Bone marrow (tissue), 2 donors: Measurements from ENCODE around the gene RTCB.
"Not testable (repeated sequence)": the region's sequence is repeated elsewhere in the genome, so short reads cannot be mapped to it uniquely, and the experiment has no call there.

ENCODE experiments used
- DNase-seq, 2 donors: peaks; one replicate each; lab custom pipeline; 2025; lab: John Stamatoyannopoulos, UW

Gene RTCB

DNA sequence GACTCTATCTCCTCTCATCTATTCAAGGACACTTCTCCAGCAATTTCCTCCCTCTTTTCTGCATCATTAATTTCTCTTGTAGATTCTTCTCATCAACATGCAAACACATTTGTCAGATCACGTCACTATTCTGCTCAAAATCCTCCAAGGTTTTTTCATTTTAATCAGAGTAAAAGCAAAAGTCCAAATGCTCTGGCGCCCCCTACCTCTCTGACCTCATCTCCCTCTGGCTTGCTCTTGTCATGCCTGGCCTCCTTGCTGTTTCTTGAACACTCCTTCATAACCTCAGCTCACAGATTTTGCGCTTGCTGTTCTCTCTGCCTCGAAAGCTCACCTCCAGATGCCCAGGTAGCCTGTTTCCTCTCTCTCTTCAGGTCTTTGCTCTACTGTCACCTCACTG, 22.4 kb downstream of the RTCB start:
- no peak for DNase-seq

DNA sequence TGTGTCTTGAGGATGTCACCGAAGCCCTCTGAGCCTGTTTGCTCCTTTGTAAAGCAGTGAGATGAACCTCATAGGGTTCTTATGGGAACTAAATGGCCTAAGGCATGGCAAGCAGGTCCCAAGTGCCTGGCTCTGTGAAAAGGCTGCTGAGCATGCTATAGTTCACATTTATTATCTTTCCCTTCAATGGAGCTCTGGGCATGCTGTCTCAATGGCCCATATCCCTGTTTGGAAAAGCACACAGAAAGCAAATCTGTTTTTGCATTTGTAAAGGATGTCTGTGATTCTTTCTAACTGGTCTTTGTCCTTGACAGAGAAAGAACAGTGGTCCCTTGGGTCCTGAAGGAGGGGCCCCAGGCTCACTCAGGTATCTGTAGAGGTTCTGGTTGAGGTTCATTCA, 26.4 kb downstream of the RTCB start:
- DNase-seq = no peak

DNA sequence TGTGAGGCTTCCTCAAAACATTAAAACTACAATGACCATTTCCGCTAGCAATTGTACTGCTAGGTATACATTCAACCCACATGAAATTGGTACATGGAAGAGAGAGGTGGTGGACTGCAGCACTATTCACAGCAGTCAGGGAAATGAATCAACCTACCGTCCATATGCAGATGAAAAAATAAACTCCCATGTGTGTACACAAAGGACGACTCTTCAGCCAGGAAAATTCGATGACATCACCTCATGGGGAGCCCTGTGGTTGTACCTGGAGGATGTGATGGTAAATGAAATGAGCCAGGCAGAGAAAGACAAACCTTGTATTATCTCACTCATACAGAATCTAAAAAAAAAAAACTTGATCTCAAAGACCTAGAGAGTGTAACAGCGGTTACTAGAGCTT, 31.1 kb downstream of the RTCB start:
- no peak for DNase-seq

DNA sequence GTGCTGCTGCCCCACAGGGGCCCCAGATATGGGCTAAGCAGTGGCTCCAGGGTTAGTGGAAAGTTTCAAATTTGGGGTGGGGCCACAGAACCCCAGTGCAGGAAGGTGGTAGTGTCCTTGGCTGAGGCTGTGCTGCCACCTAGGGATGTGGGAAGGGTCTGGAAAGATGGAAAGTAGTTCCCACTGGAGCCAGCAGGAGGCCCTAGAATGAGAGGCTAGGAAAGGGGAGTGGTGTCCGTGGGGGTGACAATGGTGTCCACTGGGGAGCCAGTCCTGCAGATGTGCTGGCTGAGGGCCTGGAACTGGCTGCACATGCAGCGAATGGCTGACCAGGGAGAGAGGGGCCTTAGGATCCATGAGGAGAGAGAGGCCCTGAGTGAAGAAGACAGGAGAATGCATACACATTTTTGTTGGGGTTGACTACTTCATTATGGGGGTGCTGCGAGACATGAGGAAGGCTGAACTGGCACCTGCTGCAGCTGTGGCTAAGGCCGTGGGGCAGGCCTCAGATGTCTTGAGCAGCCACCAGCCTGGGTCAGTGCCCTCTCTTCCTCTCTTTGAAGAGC, 33.3 kb downstream of the RTCB start:
- DNase-seq = no peak

DNA sequence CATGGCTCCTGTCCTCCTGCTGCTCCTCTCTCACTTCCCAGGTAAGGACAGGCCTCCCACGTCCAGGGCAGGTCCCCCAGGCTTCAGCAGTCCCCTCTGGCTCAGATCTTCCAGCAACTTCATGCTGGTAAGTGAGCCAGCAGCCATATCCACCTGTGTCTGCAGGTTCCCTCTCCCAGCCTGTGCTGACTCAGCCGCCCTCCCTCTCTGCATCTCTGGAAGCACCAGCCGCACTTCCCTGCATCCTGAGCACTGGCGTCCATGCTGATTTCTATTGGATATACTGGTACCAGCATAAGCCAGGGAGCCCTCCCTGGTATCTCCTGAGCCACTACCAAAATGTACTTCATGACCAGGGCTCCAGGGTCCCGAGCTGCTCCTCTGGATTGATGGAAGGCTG, 35.4 kb downstream of the RTCB start:
- no peak for DNase-seq

DNA sequence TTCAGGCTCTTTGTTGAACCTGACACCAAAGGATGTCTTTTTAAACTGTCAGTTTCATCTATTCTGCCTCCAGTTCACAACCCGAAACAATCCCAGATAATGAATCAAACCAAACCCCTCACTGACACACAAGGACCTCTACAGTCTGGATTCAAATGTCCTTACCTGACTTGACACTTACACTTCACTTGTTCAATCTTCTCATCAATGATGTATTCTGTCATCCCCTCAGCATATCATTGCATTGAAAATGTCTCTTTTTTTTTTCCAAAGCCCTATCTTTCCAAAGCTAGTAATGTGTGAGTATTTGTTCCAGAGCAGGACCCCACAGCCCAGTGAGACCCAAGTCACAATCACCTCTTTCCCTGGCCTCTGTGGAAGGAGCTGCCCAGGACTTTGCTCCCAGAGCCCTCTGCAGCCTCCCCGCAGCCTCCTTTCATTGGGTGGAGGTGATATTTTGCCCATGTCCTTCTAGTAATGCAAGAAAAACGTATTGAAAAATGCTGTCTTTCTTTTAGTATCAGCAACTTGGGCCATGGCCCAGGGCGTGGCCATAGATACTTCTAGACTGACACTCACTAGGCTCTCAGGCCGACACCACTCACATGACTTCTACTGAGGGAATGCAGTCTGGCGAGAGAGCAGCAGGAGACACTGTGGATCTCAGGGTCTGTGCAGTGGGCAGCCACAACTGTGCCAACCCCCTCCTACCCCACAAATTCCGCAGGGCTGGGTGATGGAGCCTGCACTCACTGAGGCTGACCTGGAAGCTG, 36.2 kb downstream of the RTCB start:
- DNase-seq = no peak

DNA sequence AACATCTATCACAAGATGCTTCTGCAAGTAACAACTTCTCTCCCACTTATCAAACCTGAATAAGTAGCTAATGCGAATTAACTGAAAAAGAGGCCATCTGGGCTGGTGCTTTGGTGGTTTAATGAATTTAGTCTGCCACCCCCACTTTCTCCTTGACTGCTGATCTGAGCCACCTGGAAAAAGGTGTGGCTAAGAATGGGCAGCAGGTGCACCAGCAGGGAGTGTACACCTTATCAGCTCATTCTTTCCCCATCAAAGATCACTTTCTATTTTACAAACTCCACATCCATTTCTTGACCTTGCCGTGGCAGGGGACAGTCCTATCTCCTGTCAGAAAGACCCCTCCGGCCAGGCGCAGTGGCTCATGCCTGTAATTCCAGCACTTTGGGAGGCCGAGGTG, 47.8 kb downstream of the RTCB start:
- no peak for DNase-seq

DNA sequence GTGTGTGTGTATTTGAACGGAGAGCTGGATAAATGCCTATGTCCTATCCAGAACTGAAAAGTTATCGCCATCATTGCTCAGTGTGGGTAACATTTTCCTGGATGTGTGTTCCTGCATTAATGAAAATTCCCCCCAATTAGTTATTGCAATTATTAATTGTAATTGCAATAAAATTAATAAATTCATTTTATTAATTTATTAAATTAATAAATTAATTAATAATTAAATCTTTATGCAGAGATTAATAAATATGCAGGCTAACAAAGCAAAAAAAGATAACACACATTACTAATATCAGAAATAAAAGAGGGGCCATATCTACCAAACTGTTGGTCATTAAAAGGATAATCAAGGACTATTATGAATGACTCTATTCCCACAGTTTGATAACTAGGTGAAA, 50.8 kb downstream of the RTCB start:
- no peak for DNase-seq

DNA sequence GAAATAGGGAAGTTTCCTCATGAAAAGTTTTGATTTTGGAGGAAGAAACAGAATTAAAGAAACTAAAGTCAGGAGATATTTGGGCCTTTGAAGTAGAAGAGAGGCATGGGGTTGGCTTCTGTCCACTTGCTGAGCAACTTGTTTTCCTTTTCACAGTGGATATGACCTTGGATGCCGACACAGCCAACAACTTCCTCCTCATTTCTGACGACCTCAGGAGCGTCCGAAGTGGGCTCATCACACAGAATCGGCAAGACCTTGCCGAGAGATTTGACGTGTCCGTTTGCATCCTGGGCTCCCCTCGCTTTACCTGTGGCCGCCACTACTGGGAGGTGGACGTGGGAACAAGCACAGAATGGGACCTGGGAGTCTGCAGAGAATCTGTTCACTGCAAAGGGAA, 52.0 kb downstream of the RTCB start:
- DNase-seq = not testable (repeated sequence)

DNA sequence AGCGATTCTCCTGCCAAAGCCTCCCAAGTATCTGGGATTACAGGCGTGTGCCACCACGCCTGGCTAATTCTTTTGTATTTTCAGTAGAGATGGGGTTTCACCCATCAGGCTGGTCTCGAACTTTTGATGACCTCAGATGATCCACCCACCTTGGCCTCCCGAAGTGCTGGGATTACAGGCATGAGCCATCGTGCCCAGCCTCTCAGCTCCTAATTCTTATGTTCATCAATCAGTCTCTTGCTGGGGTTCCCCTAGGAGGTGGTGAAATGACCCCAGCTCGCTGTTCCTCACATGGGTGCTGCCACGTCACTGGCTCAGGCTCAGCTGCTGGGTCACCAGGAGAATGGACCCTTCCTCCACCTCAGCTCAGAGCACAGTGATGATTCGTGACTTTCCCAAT, 54.5 kb downstream of the RTCB start, which contains the start of gene RFPL3:
Gene RFPL3 (plus strand): TSS at position 301 of the 400 bp plus-strand sequence. CDS start 205 bp downstream, outside the sequence.
- DNase-seq = not testable (repeated sequence)

DNA sequence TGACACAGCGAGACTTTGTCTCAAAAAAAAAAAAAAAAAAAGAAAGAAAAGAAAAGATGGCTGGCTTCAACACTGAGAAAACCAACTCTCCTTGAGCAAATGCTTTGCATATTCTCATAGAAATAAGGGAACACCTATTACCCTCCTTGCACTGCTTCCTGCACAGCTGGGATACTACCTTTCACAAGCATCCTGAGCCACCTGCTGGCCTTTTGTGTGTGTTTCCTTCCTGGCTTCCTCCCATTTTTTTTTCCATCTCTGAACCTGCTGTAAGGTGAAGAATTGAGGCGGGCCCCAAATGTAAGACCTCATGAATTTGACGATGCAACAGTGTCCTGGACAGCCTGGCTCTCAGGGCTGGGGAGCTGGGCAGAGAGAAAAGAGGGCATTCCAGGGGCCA, 56.3 kb downstream of the RTCB start:
- DNase-seq = no peak

DNA sequence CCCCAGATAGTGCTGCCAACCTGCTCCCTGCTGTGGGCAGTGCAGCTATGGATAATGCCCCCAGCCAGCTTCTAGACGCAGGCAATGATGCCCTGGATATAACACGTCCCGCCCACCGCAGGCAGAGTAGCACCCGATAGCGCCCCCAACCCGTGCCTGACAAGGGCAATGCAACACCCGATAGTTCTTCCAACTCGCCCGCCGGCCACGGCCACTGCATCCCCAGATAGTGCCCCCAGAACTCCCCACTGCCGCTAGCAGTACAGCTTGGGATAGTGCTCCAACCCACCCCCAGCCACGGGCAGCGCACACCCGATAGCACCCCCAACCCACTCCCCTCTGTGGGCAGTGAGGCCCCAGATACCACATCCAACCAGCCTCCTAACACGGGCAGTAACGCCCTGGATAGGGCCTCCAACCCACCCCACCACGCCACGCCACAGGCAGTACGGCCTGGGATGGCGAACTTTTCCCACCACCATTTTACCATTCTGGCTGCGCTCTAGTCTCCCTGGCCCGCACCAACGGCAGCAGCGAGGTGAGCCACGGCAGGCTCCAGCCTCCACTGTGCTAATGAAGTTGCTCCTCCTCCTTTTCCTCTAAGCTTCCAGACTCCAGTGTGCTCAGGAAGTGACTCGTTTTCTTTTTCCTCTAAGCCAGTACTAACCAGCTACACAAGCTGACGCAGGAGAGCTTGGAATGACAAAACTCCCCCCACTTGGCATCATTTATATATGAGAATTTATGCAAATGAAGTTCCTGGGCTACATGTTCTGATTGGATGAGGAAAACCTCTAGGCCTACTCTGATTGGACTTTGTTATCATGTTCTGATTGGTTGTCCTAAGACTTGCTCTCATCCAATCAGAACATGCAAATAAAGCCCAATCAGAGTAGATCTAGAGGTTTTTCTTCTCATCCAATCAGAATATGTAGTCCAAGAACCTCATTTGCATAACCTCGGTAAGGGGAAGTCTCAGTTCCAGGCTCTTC, 57.4 kb downstream of the RTCB start:
- DNase-seq = no peak

DNA sequence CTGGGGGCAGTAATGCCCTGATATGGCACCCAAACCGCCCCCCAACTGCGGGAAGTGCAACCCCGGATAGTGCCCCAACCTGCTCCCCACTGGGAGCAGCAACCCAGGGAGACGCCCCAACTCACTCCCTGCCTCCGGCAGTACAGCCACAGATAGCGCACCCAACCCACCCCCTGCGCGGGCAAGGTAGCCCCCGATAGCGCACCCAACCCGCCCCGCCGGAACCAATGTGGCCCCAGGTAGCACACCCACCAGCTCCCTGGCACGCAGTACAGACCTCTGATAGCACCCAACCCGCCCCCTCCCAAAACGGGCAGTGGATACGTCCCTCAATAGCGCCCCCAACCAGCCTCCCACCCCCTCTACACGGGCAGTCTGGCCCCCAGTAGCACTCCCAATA, 58.2 kb downstream of the RTCB start:
- no peak for DNase-seq

DNA sequence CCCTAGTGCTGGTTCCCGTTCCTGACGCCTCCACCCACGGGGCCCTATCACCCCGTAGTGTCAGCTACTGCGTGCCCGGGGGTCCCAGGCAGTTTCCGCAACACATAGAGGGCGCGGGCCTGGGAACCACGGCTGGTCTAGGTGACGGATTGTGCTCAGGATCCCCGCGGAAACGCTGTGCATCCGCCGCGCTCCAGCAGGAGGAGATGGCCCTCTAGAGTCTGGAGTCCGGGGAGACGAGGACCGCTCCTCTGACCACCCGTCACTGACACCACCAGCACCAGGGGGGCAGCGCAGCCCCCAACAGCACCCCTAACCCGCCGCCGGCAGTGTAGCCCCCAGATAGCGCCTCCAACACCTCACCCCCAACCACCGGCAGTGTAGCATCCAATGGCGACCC, 58.8 kb downstream of the RTCB start:
- no peak for DNase-seq

DNA sequence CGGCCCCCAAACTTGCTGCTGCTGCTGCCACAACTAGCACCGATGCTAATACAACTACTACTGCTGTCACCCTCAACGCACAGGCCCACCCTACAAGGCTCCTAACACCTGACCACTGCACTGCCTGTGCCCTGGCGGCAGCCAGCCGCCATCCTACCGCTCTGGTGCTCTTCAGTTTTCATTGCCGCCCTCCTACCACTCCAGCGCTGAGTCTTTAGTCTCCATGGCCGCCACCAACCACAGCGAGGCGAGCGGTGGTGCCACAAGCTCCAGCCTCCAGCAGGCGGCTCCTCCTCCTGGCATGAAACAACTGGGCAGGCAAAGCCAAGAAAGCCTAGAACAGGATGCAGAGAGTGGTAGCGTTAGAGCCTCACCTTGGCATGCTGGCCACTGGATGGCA, 59.4 kb downstream of the RTCB start:
- no peak for DNase-seq

DNA sequence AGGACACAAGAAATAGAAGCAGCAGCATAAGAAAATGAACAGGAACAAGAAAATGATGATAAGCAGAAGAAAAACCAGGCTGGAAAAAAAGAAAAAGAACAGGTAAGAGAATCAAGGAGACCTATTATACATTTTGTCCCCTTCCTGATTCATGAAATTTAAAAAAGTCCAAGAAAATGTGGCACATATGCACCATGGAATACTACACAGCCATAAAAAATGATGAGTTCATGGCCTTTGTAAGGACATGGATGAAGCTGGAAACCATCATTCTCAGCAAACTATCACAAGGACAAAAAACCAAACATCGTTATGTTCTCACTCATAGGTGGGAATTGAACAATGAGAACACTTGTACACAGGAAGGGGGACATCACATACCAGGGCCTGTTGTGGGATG, 60.2 kb downstream of the RTCB start:
- not testable (repeated sequence) for DNase-seq

DNA sequence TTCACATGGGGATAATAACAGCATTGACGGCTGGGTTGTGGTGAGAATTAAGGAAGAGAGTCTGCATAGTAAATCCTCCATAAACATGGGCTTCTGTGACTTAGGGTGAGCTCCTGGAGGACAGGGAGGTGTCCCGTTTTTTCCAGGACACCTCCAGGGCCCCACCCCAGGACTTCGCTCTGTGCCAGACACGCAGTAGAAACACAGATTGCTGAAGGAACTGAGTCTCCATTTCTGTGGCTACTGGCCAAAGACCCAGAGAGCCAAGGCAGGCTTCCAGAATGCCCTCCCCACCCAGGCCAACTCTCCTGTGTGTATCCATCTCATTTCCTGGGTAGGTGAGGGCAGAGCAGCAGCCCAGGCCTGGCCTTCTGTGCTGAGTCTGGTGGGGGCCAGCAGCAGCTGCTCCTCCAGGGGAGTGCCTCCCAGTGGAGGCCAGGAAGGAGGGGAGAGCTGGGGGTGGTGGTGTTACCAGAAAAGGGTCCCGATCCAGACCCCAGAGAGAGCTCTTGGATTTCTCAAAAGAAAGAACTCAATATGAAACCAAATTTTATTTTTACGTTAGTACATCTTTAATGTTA, 63.9 kb downstream of the RTCB start:
- no peak for DNase-seq

DNA sequence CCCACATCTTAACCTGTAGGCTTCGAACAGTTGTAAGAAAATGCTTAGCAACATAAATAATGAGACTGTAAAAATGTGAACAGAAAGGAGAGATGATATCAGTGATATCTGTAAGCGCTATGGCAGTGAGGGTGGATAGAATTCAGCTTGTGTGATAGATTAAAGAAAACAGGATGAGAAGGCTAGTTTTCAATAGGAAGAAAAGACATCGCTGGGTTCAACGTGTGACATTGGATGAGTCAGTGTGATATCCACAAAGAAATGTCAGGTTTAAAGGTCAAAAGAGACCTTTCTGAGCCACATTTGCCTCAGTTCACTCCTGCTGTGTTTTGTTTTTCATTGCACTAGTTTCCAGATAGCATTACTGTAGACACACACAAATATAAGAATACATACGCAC, 68.1 kb downstream of the RTCB start:
- no peak for DNase-seq

DNA sequence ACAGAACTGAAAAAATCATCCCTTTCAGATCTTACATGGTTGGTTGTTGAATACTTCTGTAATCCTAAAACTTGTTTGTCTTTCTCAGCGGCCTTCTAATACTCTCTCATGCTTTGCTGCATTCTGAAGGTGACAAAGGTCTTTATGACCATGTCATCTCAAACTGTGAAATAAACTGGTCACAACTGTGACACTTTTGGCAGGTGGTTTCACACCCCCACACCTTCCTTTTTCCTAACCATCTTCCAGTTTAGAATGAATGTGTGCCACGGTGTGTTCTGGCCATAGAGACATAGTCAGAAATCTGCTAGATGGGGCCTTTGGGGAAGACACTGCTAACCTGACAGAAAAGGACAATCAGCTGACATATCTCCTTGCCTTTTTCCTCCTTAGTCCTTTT, 69.1 kb downstream of the RTCB start:
- no peak for DNase-seq

DNA sequence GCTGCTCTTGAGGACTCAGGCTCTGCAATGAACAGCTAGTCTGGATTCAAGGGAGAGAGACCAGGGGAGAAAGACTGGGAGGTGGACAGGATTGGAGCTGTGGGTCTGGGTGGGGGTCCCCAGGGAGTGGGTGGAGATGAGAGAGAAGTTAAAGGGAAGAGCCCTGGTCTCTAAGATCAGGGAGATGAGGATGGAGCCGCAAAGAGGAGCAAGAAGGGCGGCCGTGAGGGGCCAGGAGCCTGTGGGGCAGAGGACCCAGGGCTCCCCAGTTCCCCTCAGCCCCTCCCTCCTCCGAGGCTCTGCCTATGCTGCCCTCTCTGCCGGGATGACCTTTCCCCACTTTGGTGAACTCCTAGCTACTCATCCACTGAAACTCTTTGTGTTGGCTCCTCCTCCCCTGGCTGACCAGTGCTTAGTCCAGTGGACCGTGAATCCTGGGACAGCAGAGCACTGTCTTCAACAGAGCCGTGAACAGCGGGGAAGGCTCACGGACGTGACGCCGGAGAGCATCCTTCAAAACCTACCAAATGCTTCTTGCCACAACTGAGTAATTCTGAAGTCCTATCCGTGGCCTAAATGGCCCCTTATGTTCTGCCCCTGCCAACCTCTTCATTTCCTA, 70.8 kb downstream of the RTCB start:
- DNase-seq = no peak

DNA sequence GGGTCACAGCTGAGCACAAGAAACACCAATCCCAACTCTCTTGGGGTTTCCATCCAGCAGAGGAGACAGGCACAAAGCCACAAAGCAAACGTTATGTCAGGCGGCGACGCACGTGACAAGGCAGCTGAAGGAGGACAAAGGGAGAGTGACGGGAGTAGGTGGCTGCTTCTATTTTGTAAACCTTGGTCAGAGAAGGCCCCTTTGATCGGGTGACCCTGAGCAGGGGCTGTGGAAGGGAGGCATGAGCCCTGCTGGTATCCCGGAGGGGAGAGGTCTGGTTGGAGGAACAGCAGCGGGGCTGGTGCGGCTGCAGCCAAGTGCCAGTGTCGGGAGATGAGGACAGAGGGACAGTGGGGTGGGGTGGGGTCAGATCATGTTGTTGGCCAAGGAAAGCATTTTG, 71.6 kb downstream of the RTCB start:
- no peak for DNase-seq
